ENCODE data around the gene STXBP4. TPM values are rescaled to one million over a fixed set of nuclear protein-coding genes. Genes with fewer than 3 reads are reported as not detected.

The STXBP4 gene
- total RNA-seq, 1 experiment from 2014 or later: 16.8 TPM

DNA sequence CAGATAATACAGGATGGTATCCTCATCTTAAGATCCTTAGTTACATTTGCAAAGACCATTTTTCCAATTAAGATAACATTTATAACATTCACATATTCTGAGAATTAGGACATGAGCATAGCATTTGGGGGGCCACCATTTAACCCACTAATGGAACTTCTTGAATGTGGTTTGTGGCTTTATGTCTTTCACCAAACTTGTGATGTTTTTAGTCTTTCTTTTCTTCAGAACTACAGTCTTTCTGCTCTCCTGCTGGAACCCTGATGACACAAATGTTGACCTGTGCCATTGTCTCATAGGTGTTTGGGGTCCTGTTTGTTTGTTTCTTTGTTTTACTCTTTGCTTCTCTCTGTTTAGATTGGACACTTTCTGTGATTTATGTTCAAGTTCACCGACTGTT lies 23.3 kb upstream of the STXBP4 start:
- Mint-ChIP-seq H3K9me3 (ENCODE audit: unreplicated experiment) (no peaks in the 10 kb centered on the region), H3K4me3 (ENCODE audit: unreplicated experiment) (no peak overlapping the region), H3K4me1 (ENCODE audit: low read depth, unreplicated experiment) (peaks cover 11% of the 10 kb centered on the region), H3K36me3 (ENCODE audit: insufficient read depth, unreplicated experiment) (peaks cover 7% of the 10 kb centered on the region), H3K27me3 (ENCODE audit: insufficient read depth, unreplicated experiment) (no peaks in the 10 kb centered on the region), H3K27ac (ENCODE audit: unreplicated experiment) (no peak overlapping the region)
- intact Hi-C loops (cut with micrococcal nuclease; ENCODE audit: unreplicated experiment): no loop called here
- TF ChIP-seq, protein P1, sequence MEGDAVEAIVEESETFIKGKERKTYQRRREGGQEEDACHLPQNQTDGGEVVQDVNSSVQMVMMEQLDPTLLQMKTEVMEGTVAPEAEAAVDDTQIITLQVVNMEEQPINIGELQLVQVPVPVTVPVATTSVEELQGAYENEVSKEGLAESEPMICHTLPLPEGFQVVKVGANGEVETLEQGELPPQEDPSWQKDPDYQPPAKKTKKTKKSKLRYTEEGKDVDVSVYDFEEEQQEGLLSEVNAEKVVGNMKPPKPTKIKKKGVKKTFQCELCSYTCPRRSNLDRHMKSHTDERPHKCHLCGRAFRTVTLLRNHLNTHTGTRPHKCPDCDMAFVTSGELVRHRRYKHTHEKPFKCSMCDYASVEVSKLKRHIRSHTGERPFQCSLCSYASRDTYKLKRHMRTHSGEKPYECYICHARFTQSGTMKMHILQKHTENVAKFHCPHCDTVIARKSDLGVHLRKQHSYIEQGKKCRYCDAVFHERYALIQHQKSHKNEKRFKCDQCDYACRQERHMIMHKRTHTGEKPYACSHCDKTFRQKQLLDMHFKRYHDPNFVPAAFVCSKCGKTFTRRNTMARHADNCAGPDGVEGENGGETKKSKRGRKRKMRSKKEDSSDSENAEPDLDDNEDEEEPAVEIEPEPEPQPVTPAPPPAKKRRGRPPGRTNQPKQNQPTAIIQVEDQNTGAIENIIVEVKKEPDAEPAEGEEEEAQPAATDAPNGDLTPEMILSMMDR (IDR thresholded peaks at IDR 0.05; ENCODE audit: insufficient read depth in 1 of 2, low read depth in 1 of 2, low read length in 1 of 2, severe bottlenecking in 1 of 2, unreplicated experiment in 1 of 2): no peak
- no TSS peak for BruUV-seq (replicated peaks)
- Histone ChIP-seq H3K36me3 (ENCODE audit: control insufficient read depth, insufficient read depth, low read length) (peaks cover 1% of the 10 kb centered on the region; the same call in 1 of the 2 replicates), H3K4me1 (no peaks in the 10 kb centered on the region), H3K4me3 (ENCODE audit: low read depth, low read length) (no peak overlapping the region), H3K9me3 (no peaks in the 10 kb centered on the region), H3K27me3 (replicated peaks; ENCODE audit: control insufficient read depth, insufficient read depth, low read length) (no peaks in the 10 kb centered on the region)
- ChIA-PET CTCF (no interaction called here), POLR2A (no interaction called here)
- DNase-seq: no peak

DNA sequence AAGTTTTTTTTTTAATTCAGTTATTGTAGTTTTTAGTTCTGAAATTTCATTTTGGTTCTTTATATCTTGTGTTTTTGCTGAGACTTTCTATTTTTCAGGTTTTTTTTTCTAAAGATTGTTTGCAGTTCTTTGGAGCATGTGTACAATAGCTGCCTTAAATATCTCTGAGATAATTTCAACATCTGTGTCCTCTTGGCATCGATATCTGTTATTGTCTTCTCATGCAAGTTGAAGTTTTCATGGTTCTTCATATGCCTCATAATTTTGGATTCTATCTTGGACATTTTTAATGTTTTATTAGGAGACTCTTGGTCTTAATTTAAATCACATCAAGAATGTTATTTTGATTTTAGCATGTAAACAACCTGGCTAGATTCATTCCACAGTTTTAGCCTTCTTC lies 22.9 kb upstream of the STXBP4 start:
- no peaks in the 10 kb centered on the region for H3K27me3 Mint-ChIP-seq (ENCODE audit: insufficient read depth, unreplicated experiment)
- H3K4me1 Mint-ChIP-seq (ENCODE audit: low read depth, unreplicated experiment): peaks cover 11% of the 10 kb centered on the region
- H3K9me3 ChIP-seq: no peaks in the 10 kb centered on the region
- H3K4me3 Mint-ChIP-seq (ENCODE audit: unreplicated experiment): no peak overlapping the region
- no TSS peak for BruUV-seq (replicated peaks)
- no peak for DNase-seq
- H3K36me3 ChIP-seq (ENCODE audit: control insufficient read depth, insufficient read depth, low read length): peaks cover 1% of the 10 kb centered on the region; the same call in 1 of the 2 replicates
- peaks cover 7% of the 10 kb centered on the region for H3K36me3 Mint-ChIP-seq (ENCODE audit: insufficient read depth, unreplicated experiment)
- ChIA-PET POLR2A (no interaction called here), CTCF (no interaction called here)
- intact Hi-C loops (cut with micrococcal nuclease; ENCODE audit: unreplicated experiment): no loop called here
- no peak overlapping the region for H3K27ac Mint-ChIP-seq (ENCODE audit: unreplicated experiment)
- TF ChIP-seq, protein P1 (IDR thresholded peaks at IDR 0.05; ENCODE audit: insufficient read depth in 1 of 2, low read depth in 1 of 2, low read length in 1 of 2, severe bottlenecking in 1 of 2, unreplicated experiment in 1 of 2): no peak
- H3K4me3 ChIP-seq (ENCODE audit: low read depth, low read length): no peak overlapping the region
- H3K4me1 ChIP-seq: no peaks in the 10 kb centered on the region
- no peaks in the 10 kb centered on the region for H3K27me3 ChIP-seq (replicated peaks; ENCODE audit: control insufficient read depth, insufficient read depth, low read length)
- no peaks in the 10 kb centered on the region for H3K9me3 Mint-ChIP-seq (ENCODE audit: unreplicated experiment)

DNA sequence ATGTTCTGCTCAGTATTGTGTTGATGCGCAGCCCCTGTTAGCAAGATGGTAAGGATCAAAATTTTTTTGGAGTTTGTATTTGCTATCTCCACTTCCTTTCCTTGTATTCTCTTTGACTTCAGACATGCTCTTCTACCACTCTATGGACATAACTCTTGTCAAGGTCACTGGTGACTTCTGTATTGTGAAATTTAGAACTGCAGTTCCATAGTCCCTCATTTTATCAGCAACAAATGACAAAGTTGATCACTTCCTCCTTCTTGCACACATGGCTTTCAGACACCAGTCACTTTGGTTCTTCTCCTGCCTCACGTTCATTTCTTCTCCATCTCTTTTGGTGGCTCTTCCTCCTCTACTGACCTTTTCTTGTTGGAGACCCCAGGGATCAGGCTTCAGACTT lies 21.2 kb upstream of the STXBP4 start:
- no TSS peak for BruUV-seq (replicated peaks)
- ChIA-PET CTCF (no interaction called here), POLR2A (no interaction called here)
- Mint-ChIP-seq H3K27me3 (ENCODE audit: insufficient read depth, unreplicated experiment) (no peaks in the 10 kb centered on the region), H3K4me1 (ENCODE audit: low read depth, unreplicated experiment) (peaks cover 11% of the 10 kb centered on the region), H3K4me3 (ENCODE audit: unreplicated experiment) (no peak overlapping the region), H3K9me3 (ENCODE audit: unreplicated experiment) (no peaks in the 10 kb centered on the region), H3K36me3 (ENCODE audit: insufficient read depth, unreplicated experiment) (peaks cover 17% of the 10 kb centered on the region), H3K27ac (ENCODE audit: unreplicated experiment) (no peak overlapping the region)
- Histone ChIP-seq H3K4me3 (ENCODE audit: low read depth, low read length) (no peak overlapping the region), H3K27me3 (replicated peaks; ENCODE audit: control insufficient read depth, insufficient read depth, low read length) (no peaks in the 10 kb centered on the region), H3K4me1 (no peaks in the 10 kb centered on the region), H3K9me3 (no peaks in the 10 kb centered on the region), H3K36me3 (ENCODE audit: control insufficient read depth, insufficient read depth, low read length) (peaks cover 1% of the 10 kb centered on the region; the same call in 1 of the 2 replicates)
- TF ChIP-seq, protein P1 (IDR thresholded peaks at IDR 0.05; ENCODE audit: insufficient read depth in 1 of 2, low read depth in 1 of 2, low read length in 1 of 2, severe bottlenecking in 1 of 2, unreplicated experiment in 1 of 2): no peak
- no peak for DNase-seq
- intact Hi-C loops (cut with micrococcal nuclease; ENCODE audit: unreplicated experiment): no loop called here

Measured in Caco-2 (cell line).